H9 (cell line): ENCODE measurements around the gene CYP4F2. TPM values are rescaled to one million over a fixed set of nuclear protein-coding genes. Genes with fewer than 3 reads are reported as not detected.

Experiments
- DNase-seq: peaks from one replicate; pipeline ENCODE4 v3.0.0-alpha.2; 2017
- H2AFZ ChIP-seq: one replicate; pipeline ENCODE4 v1.6.1; 2013; ENCODE audit warnings: mild to moderate bottlenecking, low read length, control low read depth, moderate library complexity
- H2AK5ac ChIP-seq: 2 replicates; pipeline ENCODE4 v1.6.1; 2013; ENCODE audit warnings: low read length, control low read depth, mixed read lengths; ENCODE audit not compliant: insufficient read length
- H2BK120ac ChIP-seq: one replicate; pipeline ENCODE4 v1.6.1; 2013; ENCODE audit warnings: low read depth, mild to moderate bottlenecking, low read length, control low read depth, inconsistent platforms; ENCODE audit not compliant: poor library complexity, severe bottlenecking
- H2BK12ac ChIP-seq: 2 replicates; pipeline ENCODE4 v1.6.1; 2013; ENCODE audit warnings: low read length, control low read depth, mixed read lengths, low read depth; ENCODE audit not compliant: insufficient read length
- H2BK15ac ChIP-seq: 2 replicates; pipeline ENCODE4 v1.6.1; 2013; ENCODE audit warnings: low read depth, low read length, control low read depth
- H2BK20ac ChIP-seq: one replicate; pipeline ENCODE4 v1.6.1; 2013; ENCODE audit warnings: low read depth, mild to moderate bottlenecking, low read length, control low read depth, inconsistent platforms; ENCODE audit not compliant: poor library complexity, severe bottlenecking
- H2BK5ac ChIP-seq: 2 replicates; pipeline ENCODE4 v1.6.1; 2013; ENCODE audit warnings: low read length, control low read depth, mixed read lengths; ENCODE audit not compliant: insufficient read length
- H3K14ac ChIP-seq: 2 replicates; pipeline ENCODE4 v1.6.1; 2013; ENCODE audit warnings: low read length, control low read depth; ENCODE audit not compliant: insufficient read depth
- H3K18ac ChIP-seq: 2 replicates; pipeline ENCODE4 v1.6.1; 2013; ENCODE audit warnings: low read depth, mild to moderate bottlenecking, mixed read lengths, low read length, control low read depth; ENCODE audit not compliant: insufficient read length
- H3K23ac ChIP-seq: 2 replicates; pipeline ENCODE4 v1.6.1; 2013; ENCODE audit warnings: low read length, control low read depth, mixed read lengths, low read depth; ENCODE audit not compliant: insufficient read length
- H3K23me2 ChIP-seq: 2 replicates; pipeline ENCODE4 v1.6.1; 2013; ENCODE audit warnings: low read depth, mild to moderate bottlenecking, mixed read lengths, low read length, control low read depth; ENCODE audit not compliant: insufficient read length, poor library complexity, severe bottlenecking
- H3K27ac ChIP-seq: 2 replicates; pipeline ENCODE4 v1.5.1; 2013; ENCODE audit warnings: low read length, control low read depth, mixed read lengths, low read depth; ENCODE audit not compliant: insufficient read length
- H3K27me3 ChIP-seq: 2 replicates; pipeline ENCODE4 v1.6.1; 2013; ENCODE audit warnings: low read length, control low read depth, inconsistent platforms; ENCODE audit not compliant: insufficient read depth
- H3K4ac ChIP-seq: 2 replicates; pipeline ENCODE4 v1.6.1; 2013; ENCODE audit warnings: low read depth, mild to moderate bottlenecking, control low read depth, inconsistent platforms, low read length, moderate library complexity
- H3K4me1 ChIP-seq: 2 replicates; pipeline ENCODE4 v1.6.1; 2013; ENCODE audit warnings: low read length, control low read depth, inconsistent platforms; ENCODE audit not compliant: insufficient read depth
- H3K4me2 ChIP-seq: 2 replicates; pipeline ENCODE4 v1.6.1; 2013; ENCODE audit warnings: low read length, control low read depth, mixed read lengths; ENCODE audit not compliant: insufficient read length, insufficient read depth
- H3K56ac ChIP-seq: 2 replicates; pipeline ENCODE4 v1.6.1; 2013; ENCODE audit warnings: low read depth, mild to moderate bottlenecking, mixed read lengths, low read length, control low read depth; ENCODE audit not compliant: insufficient read length
- H3K79me1 ChIP-seq: 2 replicates; pipeline ENCODE4 v1.6.1; 2013; ENCODE audit warnings: low read depth, mild to moderate bottlenecking, moderate library complexity, low read length, control low read depth, inconsistent platforms; ENCODE audit not compliant: insufficient read depth, poor library complexity, severe bottlenecking
- H3K79me2 ChIP-seq: 2 replicates; pipeline ENCODE4 v1.6.1; 2013; ENCODE audit warnings: low read length, control low read depth, inconsistent platforms; ENCODE audit not compliant: insufficient read depth
- H3K9ac ChIP-seq: 2 replicates; pipeline ENCODE4 v1.6.1; 2013; ENCODE audit warnings: low read length, control low read depth, mixed read lengths; ENCODE audit not compliant: insufficient read length; ENCODE audit errors: extremely low read depth
- H3K9me3 ChIP-seq: one replicate; pipeline ENCODE4 v1.6.1; 2013; ENCODE audit warnings: low read depth, low read length, inconsistent platforms; ENCODE audit not compliant: control insufficient read depth
- H3T11ph ChIP-seq: one replicate; pipeline ENCODE4 v1.6.1; 2013; ENCODE audit warnings: mild to moderate bottlenecking, low read length, control low read depth, inconsistent platforms
- H4K20me1 ChIP-seq: one replicate; pipeline ENCODE4 v1.6.1; 2013; ENCODE audit not compliant: control insufficient read depth, insufficient read length, insufficient read depth
- H4K5ac ChIP-seq: 2 replicates; pipeline ENCODE4 v1.6.1; 2013; ENCODE audit warnings: low read depth, mild to moderate bottlenecking, mixed read lengths, low read length, control low read depth; ENCODE audit not compliant: insufficient read length
- H4K8ac ChIP-seq: replicated peaks from 2 replicates; pipeline ENCODE4 v1.6.1; 2013; ENCODE audit warnings: low read length, control low read depth, mixed read lengths, low read depth; ENCODE audit not compliant: insufficient read length
- H4K91ac ChIP-seq: 2 replicates; pipeline ENCODE4 v1.6.1; 2013; ENCODE audit warnings: low read depth, mild to moderate bottlenecking, moderate library complexity, mixed read lengths, low read length, control low read depth; ENCODE audit not compliant: insufficient read length
- H3K27ac Mint-ChIP-seq, 3 experiments: 2 replicates in 2 of 3; 3 replicates in 1 of 3; pipeline ENCODE4 v1.8.0; 2020 to 2021; ENCODE audit warnings: mixed read lengths in 3 of 3, mild to moderate bottlenecking in 1 of 3, moderate library complexity in 1 of 3
- H3K27me3 Mint-ChIP-seq: 2 replicates; pipeline ENCODE4 v1.8.0; 2021; ENCODE audit warnings: low read depth, mild to moderate bottlenecking, moderate library complexity, mixed read lengths
- H3K36me3 Mint-ChIP-seq, 3 experiments: 2 replicates in 2 of 3; 3 replicates in 1 of 3; pipeline ENCODE4 v1.8.0; 2020 to 2021; ENCODE audit warnings: low read depth in 3 of 3, mixed read lengths in 3 of 3; ENCODE audit not compliant: insufficient read depth in 1 of 3
- H3K4me1 Mint-ChIP-seq, 2 experiments: 2 replicates each; pipeline ENCODE4 v1.8.0; 2020; ENCODE audit warnings: mixed read lengths in 2 of 2
- H3K4me3 Mint-ChIP-seq, 2 experiments: 2 replicates in 1 of 2; 3 replicates in 1 of 2; pipeline ENCODE4 v1.8.0; 2020 to 2021; ENCODE audit warnings: mild to moderate bottlenecking in 2 of 2, mixed read lengths in 2 of 2, moderate library complexity in 1 of 2
- H3K9me3 Mint-ChIP-seq, 2 experiments: 2 replicates in 1 of 2; 3 replicates in 1 of 2; pipeline ENCODE4 v1.8.0; 2020; ENCODE audit warnings: mild to moderate bottlenecking in 2 of 2, mixed read lengths in 2 of 2, moderate library complexity in 1 of 2
- CTCF ChIP-seq: fragments of 200-600 bp; sonication (generic); conservative IDR thresholded peaks from 3 replicates; pipeline ENCODE4 v1.8.0; 2021; ENCODE audit warnings: antibody characterized with exemption, mild to moderate bottlenecking
- WGBS: extraction: QIAGEN DNeasy Blood & Tissue Kit; methylation state at CpG from one replicate; pipeline ENCODE4 v1.1.7; 2013; ENCODE audit warnings: missing lambda C conversion rate, low lambda C conversion rate, mixed read lengths; ENCODE audit not compliant: insufficient read length; ENCODE audit errors: extremely low coverage; 5-methylcytosine and 5-hydroxymethylcytosine counted together
- total RNA-seq: library from RNA; stranded (reverse); gene quantifications from 2 replicates; pipeline ENCODE4 v1.2.1, GENCODE V29; 2021

CYP4F2 gene
- total RNA-seq, 1 experiment from 2014 or later, result not detected

GRCh38 chr19:15911599-15912235 is 13.8 kb upstream of the CYP4F2 start:
- no peak overlapping the region for H3K27ac ChIP-seq
- no peak overlapping the region for H3K27ac Mint-ChIP-seq
- no peak overlapping the region for H2AFZ ChIP-seq
- TF ChIP-seq CTCF, result no peak
- no peak overlapping the region for H3K4me2 ChIP-seq
- H2BK15ac ChIP-seq, result no peak overlapping the region
- H3K56ac ChIP-seq, result no peak overlapping the region
- no peak overlapping the region for H3K14ac ChIP-seq
- no peaks in the 10 kb centered on the region for H3K23me2 ChIP-seq
- H2BK120ac ChIP-seq, result no peak overlapping the region
- no peak overlapping the region for H2BK20ac ChIP-seq
- H2AK5ac ChIP-seq, result no peak overlapping the region
- H3K4me1 ChIP-seq, result no peaks in the 10 kb centered on the region
- WGBS, result no CpG with 5 or more reads among the region's 44 CpGs
- H3K27me3 Mint-ChIP-seq, result peaks cover 3% of the 10 kb centered on the region; the same call in 1 of the 2 replicates
- H3K79me2 ChIP-seq, result no peaks in the 10 kb centered on the region
- H3K4me3 Mint-ChIP-seq, result no peak overlapping the region
- no peak overlapping the region for H4K8ac ChIP-seq
- peaks cover 79 to 83% of the 10 kb centered on the region in 2 experiments for H3K9me3 Mint-ChIP-seq
- H4K91ac ChIP-seq, result no peak overlapping the region
- H2BK5ac ChIP-seq, result no peak overlapping the region
- no peak overlapping the region for H3K23ac ChIP-seq
- peaks cover 0 to 23% (median 4%) of the 10 kb centered on the region in 3 experiments; a peak in 5 of 7 replicates for H3K36me3 Mint-ChIP-seq
- H3K27me3 ChIP-seq, result no peaks in the 10 kb centered on the region
- H3K79me1 ChIP-seq, result no peaks in the 10 kb centered on the region
- DNase-seq, result no peak
- no peaks in the 10 kb centered on the region for H3K4me1 Mint-ChIP-seq
- H3T11ph ChIP-seq, result no peak overlapping the region
- H3K9me3 ChIP-seq, result peaks cover 49% of the 10 kb centered on the region
- no peak overlapping the region for H3K9ac ChIP-seq
- H2BK12ac ChIP-seq, result no peak overlapping the region
- no peak overlapping the region for H4K5ac ChIP-seq
- no peak overlapping the region for H3K18ac ChIP-seq
- no peak overlapping the region for H3K4ac ChIP-seq
- H4K20me1 ChIP-seq, result no peaks in the 10 kb centered on the region
